Esophagus muscularis mucosa (tissue), 2 donors: ENCODE data around the gene C1orf116.

ENCODE experiments used
- POLR2A ChIP-seq: fragments of 450-650 bp; IDR thresholded peaks from one replicate; pipeline ENCODE4 v1.6.1; 2017; ENCODE audit warnings: antibody characterized with exemption, moderate library complexity, mild to moderate bottlenecking, low read depth
- POLR2AphosphoS5 ChIP-seq, 2 donors: sonication (generic); formaldehyde crosslinking; IDR thresholded peaks; one replicate each; pipeline ENCODE4 v1.6.1; 2017; ENCODE audit warnings: antibody characterized with exemption in 2 of 2

GRCh38 chr1:207076181-207076955 lies 43.8 kb upstream of the C1orf116 start:
- TF ChIP-seq POLR2A: no peak
- TF ChIP-seq POLR2AphosphoS5 (IDR thresholded peaks at IDR 0.05): no peak
